GM10266 (cell line): ENCODE data around the gene RFWD3.

Experiments used
- DNase-seq: peaks from one replicate; pipeline ENCODE4 v3.0.0; 2012; ENCODE audit errors: extremely low spot score
- TF ChIP-seq, protein P1 (sequence below): IDR thresholded peaks from 2 replicates; pipeline ENCODE4 v1.5.1; 2012; ENCODE audit warnings: mild to moderate bottlenecking, low read depth; ENCODE audit not compliant: control insufficient read depth, insufficient read depth; ENCODE audit errors: missing control alignments

Gene RFWD3

DNA sequence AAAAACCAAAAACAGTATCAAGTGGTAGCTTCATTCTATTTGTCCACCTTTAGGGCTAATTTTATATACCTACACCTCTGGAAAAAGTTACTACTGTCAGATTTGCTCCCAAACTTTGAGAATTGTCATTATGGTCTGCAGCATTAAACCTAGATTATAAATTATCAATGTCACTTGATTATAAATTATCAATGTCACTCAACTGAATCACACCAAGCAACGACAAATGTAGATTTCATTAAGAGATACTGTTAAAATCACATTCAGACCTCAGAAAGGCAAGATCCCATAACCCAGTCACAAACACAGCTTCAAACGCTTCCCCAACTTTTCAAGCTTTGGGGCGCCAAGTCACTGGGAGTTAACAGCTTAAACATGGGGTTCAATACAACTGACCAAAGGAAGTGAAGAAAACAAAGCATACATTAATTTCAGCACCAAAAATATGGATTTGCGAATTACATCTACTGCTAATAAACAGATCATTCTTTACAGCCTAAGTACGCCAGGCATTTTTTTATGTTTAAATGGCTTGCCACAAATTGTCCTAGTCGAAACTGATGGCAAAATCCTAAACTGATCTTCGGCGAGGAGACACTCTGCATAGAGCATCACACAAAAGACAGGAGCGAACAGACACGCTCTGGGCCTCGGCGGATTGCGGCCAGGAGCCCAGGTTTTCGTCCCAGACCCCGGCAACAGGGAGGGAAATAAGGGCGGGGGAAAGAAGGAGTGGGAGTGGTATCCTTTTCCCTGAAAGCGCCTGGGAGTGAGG lies 60.7 kb downstream of the RFWD3 start:
- no peak for DNase-seq
- TF ChIP-seq, protein P1, sequence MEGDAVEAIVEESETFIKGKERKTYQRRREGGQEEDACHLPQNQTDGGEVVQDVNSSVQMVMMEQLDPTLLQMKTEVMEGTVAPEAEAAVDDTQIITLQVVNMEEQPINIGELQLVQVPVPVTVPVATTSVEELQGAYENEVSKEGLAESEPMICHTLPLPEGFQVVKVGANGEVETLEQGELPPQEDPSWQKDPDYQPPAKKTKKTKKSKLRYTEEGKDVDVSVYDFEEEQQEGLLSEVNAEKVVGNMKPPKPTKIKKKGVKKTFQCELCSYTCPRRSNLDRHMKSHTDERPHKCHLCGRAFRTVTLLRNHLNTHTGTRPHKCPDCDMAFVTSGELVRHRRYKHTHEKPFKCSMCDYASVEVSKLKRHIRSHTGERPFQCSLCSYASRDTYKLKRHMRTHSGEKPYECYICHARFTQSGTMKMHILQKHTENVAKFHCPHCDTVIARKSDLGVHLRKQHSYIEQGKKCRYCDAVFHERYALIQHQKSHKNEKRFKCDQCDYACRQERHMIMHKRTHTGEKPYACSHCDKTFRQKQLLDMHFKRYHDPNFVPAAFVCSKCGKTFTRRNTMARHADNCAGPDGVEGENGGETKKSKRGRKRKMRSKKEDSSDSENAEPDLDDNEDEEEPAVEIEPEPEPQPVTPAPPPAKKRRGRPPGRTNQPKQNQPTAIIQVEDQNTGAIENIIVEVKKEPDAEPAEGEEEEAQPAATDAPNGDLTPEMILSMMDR: no peak

DNA sequence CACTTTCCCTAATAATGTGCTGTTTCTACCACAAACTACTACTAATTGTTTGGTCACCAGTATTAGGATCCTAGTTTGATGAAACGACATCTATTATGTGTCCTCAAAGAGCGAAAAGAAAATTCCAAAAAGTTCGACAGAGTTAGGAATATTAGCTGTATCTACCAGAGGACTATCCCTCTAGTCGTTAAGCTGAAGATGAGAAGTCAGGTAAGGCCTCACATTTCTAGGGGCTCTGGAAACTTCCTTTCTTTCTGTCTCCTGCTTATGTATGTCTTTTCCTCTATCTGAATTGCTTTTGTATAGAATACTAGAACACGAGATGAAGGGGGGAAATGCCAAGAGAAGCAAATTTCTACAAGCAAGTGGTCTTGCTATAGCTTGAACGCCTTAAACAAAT lies 61.3 kb downstream of the RFWD3 start:
- no peak for DNase-seq
- TF ChIP-seq, protein P1: no peak

DNA sequence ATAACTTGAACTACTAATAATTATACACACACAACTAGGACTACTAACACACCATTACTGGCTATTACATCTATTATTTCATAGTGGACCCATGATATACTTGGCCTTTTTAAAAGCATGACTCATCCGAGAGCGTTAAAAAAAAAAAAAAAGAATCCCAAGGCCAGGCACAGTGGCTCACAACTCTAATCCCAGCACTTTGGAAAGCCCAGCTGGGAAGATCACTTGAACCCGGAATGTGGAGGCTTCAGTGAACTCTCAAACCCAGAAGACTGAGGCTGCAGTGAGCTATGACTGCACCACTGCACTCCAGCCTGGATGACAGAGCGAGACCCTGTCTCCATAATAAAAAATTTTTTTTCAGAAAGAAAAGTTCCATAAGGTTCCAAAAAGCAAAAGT lies 62.8 kb downstream of the RFWD3 start:
- TF ChIP-seq, protein P1: no peak
- no peak for DNase-seq

DNA sequence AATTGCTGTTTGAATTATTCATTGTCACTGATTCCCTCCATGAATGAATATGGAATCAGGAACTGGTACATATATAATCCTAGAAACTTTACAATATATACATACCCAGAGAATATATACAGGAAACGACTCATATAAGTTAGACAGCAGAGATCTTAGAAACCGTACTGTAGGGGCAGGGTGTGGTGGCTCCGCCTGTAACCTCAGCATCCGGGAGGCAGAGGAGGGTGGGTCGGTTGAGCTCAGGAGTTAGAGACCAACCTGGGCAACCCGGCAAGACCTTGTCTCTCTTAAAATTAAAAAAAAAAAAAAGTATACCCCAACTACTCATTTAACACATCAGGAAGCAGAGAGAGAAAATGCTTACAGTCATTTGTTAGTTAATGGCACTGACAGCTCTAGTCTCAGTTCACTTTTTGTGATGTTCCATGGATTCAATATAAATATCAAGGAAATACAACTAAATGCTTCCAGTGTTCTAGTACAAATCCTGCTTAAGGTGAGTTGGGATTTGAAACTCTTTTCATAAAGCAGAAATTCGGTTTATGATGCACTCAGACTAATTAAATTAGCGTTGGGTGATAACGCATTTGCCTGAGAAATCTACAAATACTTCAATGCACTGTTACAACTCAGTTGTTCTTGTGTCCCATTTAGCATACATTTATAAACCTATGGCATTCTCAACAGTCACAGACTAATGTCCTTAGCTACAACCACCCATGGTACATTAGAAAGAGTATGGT lies 65.4 kb downstream of the RFWD3 start:
- TF ChIP-seq, protein P1: no peak
- DNase-seq: no peak

DNA sequence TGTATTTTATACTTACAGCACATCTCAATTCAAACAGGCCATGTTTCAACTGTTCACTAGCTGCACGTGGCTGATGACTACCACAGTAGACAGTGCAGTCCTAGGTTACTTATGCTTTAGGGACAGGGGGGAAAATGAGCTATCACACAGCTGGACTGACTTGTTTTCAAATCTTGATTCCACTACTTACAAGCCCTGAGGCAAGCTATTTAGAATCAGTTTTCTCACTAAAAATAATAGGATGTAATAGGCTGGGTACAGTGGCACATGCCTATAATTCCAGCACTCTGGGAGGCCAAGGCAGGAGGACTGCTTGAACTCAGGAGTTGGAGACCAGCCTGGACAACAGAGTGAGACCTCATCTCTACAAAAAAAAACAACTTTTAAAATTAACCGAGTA lies 70.1 kb downstream of the RFWD3 start:
- DNase-seq: no peak
- TF ChIP-seq, protein P1: no peak

DNA sequence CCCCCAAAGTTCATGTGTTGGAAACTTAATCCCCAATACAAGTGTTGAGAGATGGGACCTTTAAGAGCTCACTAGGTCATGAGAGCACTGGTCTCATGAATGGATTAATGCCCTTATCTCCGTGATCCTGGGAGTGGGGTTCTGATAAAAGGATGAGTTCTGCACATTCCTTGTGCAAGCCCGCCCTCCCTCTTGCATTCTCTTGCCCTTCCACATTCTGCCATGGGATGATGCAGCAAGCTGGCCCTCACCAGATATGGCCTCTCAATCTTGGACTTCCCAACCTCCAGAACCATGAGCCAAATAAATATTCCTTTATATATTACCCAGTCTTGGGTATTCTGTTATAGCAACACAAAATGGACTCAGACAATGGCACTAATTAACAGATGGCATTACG lies 73.8 kb downstream of the RFWD3 start:
- no peak for DNase-seq
- TF ChIP-seq, protein P1: no peak
